Measurements from ENCODE around the gene CNTD1. TPM values are rescaled to one million over a fixed set of nuclear protein-coding genes. Genes with fewer than 3 reads are reported as not detected.

Gene CNTD1, protein sequence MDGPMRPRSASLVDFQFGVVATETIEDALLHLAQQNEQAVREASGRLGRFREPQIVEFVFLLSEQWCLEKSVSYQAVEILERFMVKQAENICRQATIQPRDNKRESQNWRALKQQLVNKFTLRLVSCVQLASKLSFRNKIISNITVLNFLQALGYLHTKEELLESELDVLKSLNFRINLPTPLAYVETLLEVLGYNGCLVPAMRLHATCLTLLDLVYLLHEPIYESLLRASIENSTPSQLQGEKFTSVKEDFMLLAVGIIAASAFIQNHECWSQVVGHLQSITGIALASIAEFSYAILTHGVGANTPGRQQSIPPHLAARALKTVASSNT
- total RNA-seq: not detected in 2 replicates

GRCh38 chr17:42798383-42799380, at the start of gene CNTD1, which contains the start of gene COA3:
CNTD1 (plus strand) TSS chr17:42798861; CDS start chr17:42799068, 207 bp downstream.
COA3 (minus strand) TSS chr17:42798704; CDS start chr17:42798681, 23 bp downstream.

DNA sequence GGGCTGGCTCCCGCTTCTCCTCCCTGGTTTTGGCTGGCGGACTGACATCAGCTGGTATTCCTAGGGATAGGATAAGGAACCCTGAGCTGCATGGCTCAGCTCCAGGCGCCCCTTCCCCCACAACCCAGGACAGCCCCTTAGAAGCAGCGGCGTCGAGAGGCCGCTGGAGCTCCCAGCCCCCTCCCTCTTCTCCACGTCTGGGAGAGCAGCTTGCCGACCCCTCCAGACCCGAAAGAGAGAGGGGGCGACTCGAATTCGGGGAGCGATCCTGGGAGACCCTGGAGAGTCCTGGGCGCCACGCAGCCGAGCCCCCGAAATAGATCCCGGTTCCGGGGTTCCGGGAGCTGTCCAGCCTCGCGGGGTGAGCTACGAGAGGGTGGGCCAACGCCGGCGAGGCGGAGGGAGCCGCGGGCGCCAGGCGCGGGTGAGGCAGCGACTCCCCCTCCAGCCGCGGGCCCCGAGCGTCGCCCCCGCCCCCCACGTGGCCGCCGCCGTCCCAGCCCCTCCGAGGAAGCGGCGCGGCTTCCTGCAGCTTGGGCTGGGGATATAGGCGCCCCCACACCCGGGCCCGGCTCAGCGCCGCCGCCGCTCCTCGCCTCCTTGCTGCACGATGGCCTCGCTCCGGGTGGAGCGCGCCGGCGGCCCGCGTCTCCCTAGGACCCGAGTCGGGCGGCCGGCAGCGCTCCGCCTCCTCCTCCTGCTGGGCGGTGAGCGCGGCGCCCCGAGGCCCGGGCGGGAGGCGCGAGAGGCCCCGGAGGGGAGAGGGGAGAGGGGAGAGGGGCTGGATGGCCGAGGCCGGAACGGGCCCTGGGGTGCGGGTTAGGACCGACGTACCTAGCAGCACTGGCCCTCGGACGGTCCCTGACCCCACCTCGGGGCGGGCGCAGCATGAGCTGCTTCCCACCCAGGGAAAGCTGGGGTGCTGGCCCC, 37.7 kb upstream of the CNTD1 start, which contains the start of gene RAMP2:
Gene RAMP2 (plus strand): TSS at position 576 of the 930 bp plus-strand sequence. CDS start 35 bp downstream, at position 611.

GRCh38 chr17:42773290-42774035, 25.2 kb upstream of the CNTD1 start, which contains the start of gene VPS25:
VPS25 (plus strand) TSS chr17:42773449; CDS start chr17:42773476, 27 bp downstream.

DNA sequence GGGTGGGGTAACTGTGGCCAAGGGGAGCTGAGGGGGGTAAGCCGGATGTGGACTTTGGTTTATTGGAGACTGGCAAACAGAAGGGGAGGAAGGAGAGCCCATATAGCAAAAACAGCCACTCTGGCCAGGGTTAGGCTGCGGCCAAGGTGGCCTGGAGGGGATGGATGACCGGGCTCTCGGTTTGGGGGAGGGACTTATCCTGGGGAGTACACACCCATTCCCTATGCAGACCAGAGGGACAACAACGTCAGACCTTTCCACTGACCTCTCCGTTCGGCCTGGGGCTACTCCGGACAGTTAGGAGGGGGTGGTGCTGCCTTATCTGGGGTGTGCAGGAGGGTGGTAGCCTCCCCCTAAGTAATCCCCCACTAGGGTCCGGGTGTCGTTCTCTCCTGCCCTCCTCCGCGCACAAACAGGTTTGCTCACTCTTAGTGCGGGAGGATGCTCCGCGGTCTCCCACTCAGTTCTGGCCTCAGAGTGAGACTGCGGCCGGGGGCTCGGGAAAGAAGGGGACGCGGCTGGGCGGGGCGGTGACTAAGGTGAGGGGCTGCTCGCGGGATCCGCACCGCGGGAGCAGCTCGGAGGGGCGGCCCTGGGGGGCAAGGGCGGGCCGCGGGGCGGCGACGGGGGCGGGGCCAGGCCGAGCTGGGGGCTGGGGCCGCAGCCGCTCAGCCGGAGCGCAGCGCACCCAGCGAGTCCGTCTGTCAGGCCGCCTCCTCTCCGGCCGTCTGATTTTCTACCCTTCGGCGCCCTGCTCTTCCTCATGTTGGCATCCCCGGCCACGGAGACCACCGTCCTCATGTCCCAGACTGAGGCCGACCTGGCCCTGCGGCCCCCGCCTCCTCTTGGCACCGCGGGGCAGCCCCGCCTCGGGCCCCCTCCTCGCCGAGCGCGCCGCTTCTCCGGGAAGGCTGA, 18.5 kb upstream of the CNTD1 start, which contains the start of gene WNK4:
Gene WNK4 (plus strand): TSS at position 675 of the 915 bp plus-strand sequence. CDS start 89 bp downstream, at position 764.

DNA sequence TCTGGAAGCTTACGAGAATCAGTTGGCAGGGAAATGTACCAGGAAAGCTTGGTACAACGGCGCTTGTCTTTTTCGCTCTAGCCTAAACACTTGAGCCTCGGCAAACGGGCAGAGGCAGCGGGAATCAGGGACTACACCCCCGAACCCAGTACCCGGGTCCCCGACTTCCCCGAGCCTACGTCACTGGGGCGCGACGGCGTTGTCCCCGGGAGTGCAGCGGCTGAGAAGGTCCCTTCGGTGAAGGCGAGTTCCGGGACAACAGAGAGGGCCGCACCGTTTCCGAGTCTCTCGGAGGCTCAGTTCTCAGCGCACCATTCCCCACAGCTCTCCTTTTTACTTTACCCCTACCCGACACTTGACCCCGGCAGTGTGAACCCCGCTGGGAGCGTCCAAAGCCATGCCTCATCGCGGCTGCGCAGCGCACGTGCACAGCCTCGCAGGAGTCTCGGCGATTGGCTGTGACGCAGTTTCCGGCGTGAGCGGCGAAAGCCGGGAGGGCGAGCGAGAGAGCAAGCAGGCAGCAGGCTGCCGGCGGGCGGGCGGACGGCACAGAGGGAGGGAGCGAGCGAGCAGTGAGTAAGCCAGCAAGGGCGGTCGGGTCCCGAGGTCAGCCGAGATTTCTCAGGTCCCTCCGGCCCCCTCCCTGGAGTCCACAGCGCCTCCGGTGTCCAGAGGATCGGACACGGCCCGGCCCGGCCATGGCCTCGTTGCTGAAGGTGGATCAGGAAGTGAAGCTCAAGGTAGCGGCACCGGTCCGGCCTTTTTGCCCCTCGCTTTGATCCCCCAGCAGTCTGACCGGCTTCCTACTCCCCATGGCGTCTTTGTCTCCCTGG, 34.5 kb downstream of the CNTD1 start, which contains the start of gene PSME3:
Gene PSME3 (plus strand): TSS at position 464 of the 833 bp plus-strand sequence. CDS start 235 bp downstream, at position 699.

DNA sequence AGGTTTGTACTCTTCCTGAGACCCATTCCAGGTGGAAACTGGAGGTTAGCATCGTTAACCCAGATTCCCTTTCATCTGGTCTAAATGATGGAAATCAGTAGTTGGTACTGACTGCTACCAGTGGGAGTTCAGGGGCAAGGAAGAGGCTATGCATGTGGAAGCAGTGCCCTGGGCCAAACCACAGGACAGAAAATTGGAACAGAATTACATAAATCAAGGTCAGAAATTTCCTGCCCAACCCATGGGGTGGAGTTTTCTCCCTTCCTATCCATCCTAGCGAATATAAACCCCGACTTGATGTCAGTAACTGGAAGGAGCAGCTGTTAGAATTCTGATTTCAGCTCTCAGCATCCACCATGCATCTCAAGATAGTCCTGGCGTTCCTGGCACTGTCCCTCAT, 45.6 kb downstream of the CNTD1 start, which contains the start of gene AOC2:
Gene AOC2 (plus strand): TSS at position 310 of the 400 bp plus-strand sequence. CDS start 47 bp downstream, at position 357.

DNA sequence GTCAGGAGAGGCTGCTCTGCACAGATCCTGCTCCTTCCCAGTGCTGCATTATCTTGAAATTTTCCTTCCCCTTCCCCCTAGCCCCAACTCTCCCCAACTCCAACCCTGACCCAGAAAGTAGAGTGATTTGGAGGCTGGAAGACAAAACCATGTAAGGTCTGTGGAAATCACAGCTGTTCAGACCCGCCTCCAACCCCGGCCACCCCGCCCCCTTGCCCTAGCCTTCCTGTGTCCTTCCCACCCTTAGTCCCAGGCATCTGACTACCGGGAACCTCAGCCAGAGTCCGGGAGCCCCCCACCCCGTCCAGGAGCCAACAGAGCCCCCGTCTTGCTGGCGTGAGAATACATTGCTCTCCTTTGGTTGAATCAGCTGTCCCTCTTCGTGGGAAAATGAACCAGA, 52.3 kb downstream of the CNTD1 start, which contains the start of gene AOC3:
Gene AOC3 (plus strand): TSS at position 246 of the 400 bp plus-strand sequence. CDS start 145 bp downstream, at position 391.

Other genes with a start within 250 kb of the CNTD1 start
- 9.4 and 11.0 TPM in 2 replicates for gene HSD17B1, start 245.9 kb upstream of the CNTD1 start, total RNA-seq
- gene COASY, start 236.7 kb upstream of the CNTD1 start, total RNA-seq: 41.6 and 48.9 TPM in 2 replicates
- gene MLX, start 231.8 kb upstream of the CNTD1 start, total RNA-seq: 32.3 and 39.7 TPM in 2 replicates
- gene PSMC3IP, start 221.1 kb upstream of the CNTD1 start, total RNA-seq: 3.7 and 14.1 TPM in 2 replicates
- gene RETREG3, start 189.5 kb upstream of the CNTD1 start, total RNA-seq: 42.8 and 63.2 TPM in 2 replicates
- gene TUBG1, start 189.2 kb upstream of the CNTD1 start, total RNA-seq: 81.3 and 122 TPM in 2 replicates
- gene TUBG2, start 139.6 kb upstream of the CNTD1 start, total RNA-seq: 10.6 and 12.9 TPM in 2 replicates
- gene PLEKHH3, start 121.9 kb upstream of the CNTD1 start, total RNA-seq: 24.2 and 29.9 TPM in 2 replicates
- 0.16 TPM in 1 of 2 replicates, not detected in the other for gene CCR10, start 117.0 kb upstream of the CNTD1 start, total RNA-seq
- 3.2 and 4.6 TPM in 2 replicates for gene CNTNAP1, start 116.3 kb upstream of the CNTD1 start, total RNA-seq
- 5.0 and 12.8 TPM in 2 replicates for gene EZH1, start 53.8 kb upstream of the CNTD1 start, total RNA-seq
- gene RAMP2, start 37.6 kb upstream of the CNTD1 start, total RNA-seq: 2.3 TPM in 1 of 2 replicates, not detected in the other
- gene VPS25, start 25.4 kb upstream of the CNTD1 start, total RNA-seq: 111 and 147 TPM in 2 replicates
- 2.1 and 6.2 TPM in 2 replicates for gene WNK4, start 18.3 kb upstream of the CNTD1 start, total RNA-seq
- 57.3 and 83.3 TPM in 2 replicates for gene COA3, start 157 bp upstream of the CNTD1 start, total RNA-seq
- 77.5 and 93.3 TPM in 2 replicates for gene BECN1, start 25.4 kb downstream of the CNTD1 start, total RNA-seq
- gene PSME3, start 34.5 kb downstream of the CNTD1 start, total RNA-seq: 80.7 and 143 TPM in 2 replicates
- gene AOC2, start 45.7 kb downstream of the CNTD1 start, total RNA-seq: 0.55 and 0.84 TPM in 2 replicates
- 0.08 and 0.31 TPM in 2 replicates for gene AOC3, start 52.3 kb downstream of the CNTD1 start, total RNA-seq
- not detected in 2 replicates for gene G6PC1, start 101.9 kb downstream of the CNTD1 start, total RNA-seq
- 25.8 and 40.6 TPM in 2 replicates for gene AARSD1, start 165.6 kb downstream of the CNTD1 start, total RNA-seq
- gene PTGES3L, start 181.2 kb downstream of the CNTD1 start, total RNA-seq: 0.19 TPM in 1 of 2 replicates, not detected in the other
- gene RUNDC1, start 181.7 kb downstream of the CNTD1 start, total RNA-seq: 8.2 and 9.3 TPM in 2 replicates
- gene RPL27, start 199.6 kb downstream of the CNTD1 start, total RNA-seq: 2,008 and 2,439 TPM in 2 replicates
- gene IFI35, start 207.9 kb downstream of the CNTD1 start, total RNA-seq: 9.9 and 16.0 TPM in 2 replicates
- gene VAT1, start 223.5 kb downstream of the CNTD1 start, total RNA-seq: 116 and 173 TPM in 2 replicates
- 0.08 and 0.23 TPM in 2 replicates for gene RND2, start 226.4 kb downstream of the CNTD1 start, total RNA-seq